Right cardiac atrium (tissue), 5 donors: ENCODE measurements around the gene RASIP1. TPM values are rescaled to one million over a fixed set of nuclear protein-coding genes. Genes with fewer than 3 reads are reported as not detected.

ENCODE experiments used
- polyA plus RNA-seq: library from polyadenylated mRNA; stranded (reverse); fragments of 200-250 nt; gene quantifications from one replicate; pipeline ENCODE4 v1.2.3, GENCODE V29; 2013
- total RNA-seq, 4 donors: library from RNA; stranded (reverse); fragmentation: NEBNext Ultra II Directional; extraction: Animal tissue kit (Norgen Biotek cat#: 25700); gene quantifications; one replicate each; pipeline ENCODE4 v1.2.1, GENCODE V29; 2021
- donor health status: healthy with polysubstance abuse.
- donor health status: DM: no; HTN: yes; CAD: no.
- donor health status: DM: no; HTN: no; CAD: no.
- donor health status: DM: no; HTN: yes; CAD: no; lungs with severe emphysema.
- donor health status: DM: yes; HTN: yes; CAD: no.

RASIP1 gene
- total and polyA plus RNA-seq, 5 donors: 13.8 to 20.4 (median 19.0) TPM

Other genes starting within 250 kb of the RASIP1 start
- gene LMTK3, start 228.8 kb downstream of the RASIP1 start, total RNA-seq: 1 to 10 TPM; 3.1 to 7.2 (median 5.5) TPM
- 2.9 TPM for gene LMTK3, start 228.8 kb downstream of the RASIP1 start, polyA plus RNA-seq
- gene SULT2B1, start 188.4 kb downstream of the RASIP1 start, total RNA-seq: under 1 TPM in 2 of 4 donors, not detected in 2; 0.25 to 0.76 TPM
- 0.14 TPM for gene SULT2B1, start 188.4 kb downstream of the RASIP1 start, polyA plus RNA-seq
- gene SPACA4, start 133.9 kb downstream of the RASIP1 start, total RNA-seq: not detected
- gene SPACA4, start 133.9 kb downstream of the RASIP1 start, polyA plus RNA-seq: not detected
- under 1 TPM in 1 of 4 donors, not detected in 3; 0.33 TPM for gene FAM83E, start 125.5 kb downstream of the RASIP1 start, total RNA-seq
- gene FAM83E, start 125.5 kb downstream of the RASIP1 start, polyA plus RNA-seq: 0.20 TPM
- gene RPL18, start 121.4 kb downstream of the RASIP1 start, total RNA-seq: 100 to 1,000 TPM; 606 to 773 (median 699) TPM
- gene RPL18, start 121.4 kb downstream of the RASIP1 start, polyA plus RNA-seq: 965 TPM
- 10 to 100 TPM in 3 of 4 donors, 1 to 10 TPM in 1; 7.3 to 12.7 (median 11.7) TPM for gene SPHK2, start 121.1 kb downstream of the RASIP1 start, total RNA-seq
- gene SPHK2, start 121.1 kb downstream of the RASIP1 start, polyA plus RNA-seq: 11.0 TPM
- 10 to 100 TPM in 3 of 4 donors, 1 to 10 TPM in 1; 2.8 to 16.9 (median 14.7) TPM for gene DBP, start 103.2 kb downstream of the RASIP1 start, total RNA-seq
- 9.5 TPM for gene DBP, start 103.2 kb downstream of the RASIP1 start, polyA plus RNA-seq
- 10 to 100 TPM in 3 of 4 donors, 1 to 10 TPM in 1; 8.6 to 16.5 (median 13.2) TPM for gene CA11, start 94.4 kb downstream of the RASIP1 start, total RNA-seq
- 16.6 TPM for gene CA11, start 94.4 kb downstream of the RASIP1 start, polyA plus RNA-seq
- under 1 TPM; 0.19 to 0.94 (median 0.57) TPM for gene NTN5, start 67.6 kb downstream of the RASIP1 start, total RNA-seq
- 0.14 TPM for gene NTN5, start 67.6 kb downstream of the RASIP1 start, polyA plus RNA-seq
- gene FUT2, start 44.6 kb downstream of the RASIP1 start, total RNA-seq: not detected
- gene FUT2, start 44.6 kb downstream of the RASIP1 start, polyA plus RNA-seq: 0.09 TPM
- gene MAMSTR, start 20.9 kb downstream of the RASIP1 start, total RNA-seq: 1 to 10 TPM; 1.6 to 5.7 (median 3.5) TPM
- gene MAMSTR, start 20.9 kb downstream of the RASIP1 start, polyA plus RNA-seq: 4.0 TPM
- under 1 TPM; 0.18 to 0.54 (median 0.38) TPM for gene IZUMO1, start 6.3 kb upstream of the RASIP1 start, total RNA-seq
- gene IZUMO1, start 6.3 kb upstream of the RASIP1 start, polyA plus RNA-seq: 0.34 TPM
- gene FUT1, start 12.0 kb upstream of the RASIP1 start, total RNA-seq: 1 to 10 TPM; 2.2 to 4.0 (median 2.6) TPM
- gene FUT1, start 12.0 kb upstream of the RASIP1 start, polyA plus RNA-seq: 3.0 TPM
- not detected for gene FGF21, start 14.9 kb upstream of the RASIP1 start, total RNA-seq
- not detected for gene FGF21, start 14.9 kb upstream of the RASIP1 start, polyA plus RNA-seq
- 10 to 100 TPM; 24.6 to 46.7 (median 37.9) TPM for gene BCAT2, start 70.4 kb upstream of the RASIP1 start, total RNA-seq
- gene BCAT2, start 70.4 kb upstream of the RASIP1 start, polyA plus RNA-seq: 39.7 TPM
- 1 to 10 TPM; 4.0 to 7.6 (median 5.5) TPM for gene HSD17B14, start 95.9 kb upstream of the RASIP1 start, total RNA-seq
- 4.0 TPM for gene HSD17B14, start 95.9 kb upstream of the RASIP1 start, polyA plus RNA-seq
- gene PLEKHA4, start 128.0 kb upstream of the RASIP1 start, total RNA-seq: 10 to 100 TPM; 37.4 to 50.2 (median 44.0) TPM
- 32.0 TPM for gene PLEKHA4, start 128.0 kb upstream of the RASIP1 start, polyA plus RNA-seq
- 10 to 100 TPM; 60.8 to 80.2 (median 70.9) TPM for gene PPP1R15A, start 131.8 kb upstream of the RASIP1 start, total RNA-seq
- gene PPP1R15A, start 131.8 kb upstream of the RASIP1 start, polyA plus RNA-seq: 156 TPM
- 1 to 10 TPM in 1 of 4 donors, under 1 TPM in 2, not detected in 1; 0.40 to 1.4 (median 0.46) TPM for gene TULP2, start 158.1 kb upstream of the RASIP1 start, total RNA-seq
- gene TULP2, start 158.1 kb upstream of the RASIP1 start, polyA plus RNA-seq: 0.07 TPM
- gene NUCB1, start 159.7 kb upstream of the RASIP1 start, total RNA-seq: 100 to 1,000 TPM; 275 to 327 (median 307) TPM
- gene NUCB1, start 159.7 kb upstream of the RASIP1 start, polyA plus RNA-seq: 213 TPM
- gene DHDH, start 193.1 kb upstream of the RASIP1 start, total RNA-seq: under 1 TPM in 1 of 4 donors, not detected in 3; 0.31 TPM
- not detected for gene DHDH, start 193.1 kb upstream of the RASIP1 start, polyA plus RNA-seq
- gene BAX, start 214.3 kb upstream of the RASIP1 start, total RNA-seq: 10 to 100 TPM; 23.8 to 34.6 (median 30.4) TPM
- gene BAX, start 214.3 kb upstream of the RASIP1 start, polyA plus RNA-seq: 24.4 TPM
- 1,000 to 10,000 TPM; 1,459 to 1,840 (median 1,541) TPM for gene FTL, start 224.7 kb upstream of the RASIP1 start, total RNA-seq
- gene FTL, start 224.7 kb upstream of the RASIP1 start, polyA plus RNA-seq: 1,675 TPM